Stomach (tissue), 4 donors: ENCODE results near the gene SRI.

ENCODE experiments used
- CTCF ChIP-seq, 7 experiments: fragments of 450-650 bp in 4 of 7; fragments of 200-600 bp in 3 of 7; sonication (generic) in 3 of 7; IDR thresholded peaks; one replicate each; pipeline ENCODE4 v1.5.1; 2016 to 2019; ENCODE audit warnings: antibody characterized with exemption in 7 of 7, control low read depth in 2 of 7, mild to moderate bottlenecking in 1 of 7
- POLR2A ChIP-seq, 4 donors: fragments of 450-650 bp; IDR thresholded peaks; one replicate each; pipeline ENCODE4 v1.6.1; 2016; ENCODE audit warnings: antibody characterized with exemption in 4 of 4, control low read depth in 2 of 4, mild to moderate bottlenecking in 1 of 4, moderate library complexity in 1 of 4

DNA sequence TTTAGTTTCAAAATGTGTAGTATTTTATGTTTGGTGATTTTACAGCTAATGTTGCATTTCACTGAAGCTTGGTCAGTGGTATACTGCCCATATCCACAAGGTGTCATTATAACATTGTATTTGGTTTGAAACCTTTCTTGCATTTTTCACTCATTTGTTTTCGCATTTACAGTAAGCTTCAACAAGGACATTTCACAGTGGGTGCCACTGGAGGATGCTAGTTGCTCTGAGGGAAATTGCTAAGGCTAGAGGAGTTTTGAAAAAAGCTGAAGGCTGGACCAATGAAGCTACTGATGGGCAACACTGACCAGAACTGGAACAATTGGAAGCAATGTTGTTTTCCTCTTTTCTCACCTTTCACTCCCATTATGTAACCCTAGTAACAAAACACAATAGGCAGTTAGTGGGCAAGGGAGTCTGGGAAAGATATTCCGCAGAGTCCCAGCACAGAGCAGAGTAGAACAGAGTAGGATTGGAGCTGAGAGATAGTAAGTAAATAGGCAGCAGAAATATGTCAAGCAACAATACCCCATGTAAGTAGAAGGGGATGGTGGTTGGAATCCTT, 23.6 kb upstream of the SRI start:
- peak in 5 of 7 experiments; percentile 56 to 87 (median 69) for TF ChIP-seq CTCF (IDR thresholded peaks at IDR 0.05)
- TF ChIP-seq POLR2A (IDR thresholded peaks at IDR 0.05), result no peak
